T-helper 17 cell (primary cell): ENCODE results near the gene DDX51. TPM values are rescaled to one million over a fixed set of nuclear protein-coding genes. Genes with fewer than 3 reads are reported as not detected.
A peak's percentile ranks its signal among the peaks of the same experiment; 100 is the strongest.

Experiments used
- ATAC-seq: fragments of 150-1000 bp; cut with Tn5 transposase; 2 replicates; pipeline ENCODE4 v1.10.0; 2021; ENCODE audit warnings: mild to moderate bottlenecking, moderate library complexity
- DNase-seq, 3 donors: peaks; one replicate each; pipeline versions ENCODE4 v3.0.0 to v3.0.0-alpha.2; 2020 to 2021
- H3K9me3 ChIP-seq: one replicate; pipeline ENCODE4 v1.7.0; 2013; ENCODE audit warnings: low read length, mild to moderate bottlenecking; ENCODE audit not compliant: control insufficient read depth, poor library complexity, severe bottlenecking
- H3K27ac Mint-ChIP-seq: one replicate; pipeline ENCODE4 v1.8.0; 2022; ENCODE audit warnings: mild to moderate bottlenecking, moderate library complexity, mixed read lengths
- H3K27me3 Mint-ChIP-seq: one replicate; pipeline ENCODE4 v1.8.0; 2022; ENCODE audit warnings: mixed read lengths
- H3K36me3 Mint-ChIP-seq: one replicate; pipeline ENCODE4 v1.8.0; 2022; ENCODE audit warnings: low read depth, mixed read lengths
- H3K4me1 Mint-ChIP-seq: one replicate; pipeline ENCODE4 v1.8.0; 2022; ENCODE audit warnings: mild to moderate bottlenecking, mixed read lengths
- H3K4me3 Mint-ChIP-seq: one replicate; pipeline ENCODE4 v1.8.0; 2022; ENCODE audit warnings: mild to moderate bottlenecking, moderate library complexity, mixed read lengths
- total RNA-seq, 4 donors: library from RNA in 2 of 4; stranded (reverse) in 2 of 4; gene quantifications; one replicate each; pipeline ENCODE4 v1.2.3 and lab custom pipeline; 2022 to 2026

Gene DDX51
- total RNA-seq, 2 donors from 2014 or later: 38.2 to 40.9 TPM

DNA sequence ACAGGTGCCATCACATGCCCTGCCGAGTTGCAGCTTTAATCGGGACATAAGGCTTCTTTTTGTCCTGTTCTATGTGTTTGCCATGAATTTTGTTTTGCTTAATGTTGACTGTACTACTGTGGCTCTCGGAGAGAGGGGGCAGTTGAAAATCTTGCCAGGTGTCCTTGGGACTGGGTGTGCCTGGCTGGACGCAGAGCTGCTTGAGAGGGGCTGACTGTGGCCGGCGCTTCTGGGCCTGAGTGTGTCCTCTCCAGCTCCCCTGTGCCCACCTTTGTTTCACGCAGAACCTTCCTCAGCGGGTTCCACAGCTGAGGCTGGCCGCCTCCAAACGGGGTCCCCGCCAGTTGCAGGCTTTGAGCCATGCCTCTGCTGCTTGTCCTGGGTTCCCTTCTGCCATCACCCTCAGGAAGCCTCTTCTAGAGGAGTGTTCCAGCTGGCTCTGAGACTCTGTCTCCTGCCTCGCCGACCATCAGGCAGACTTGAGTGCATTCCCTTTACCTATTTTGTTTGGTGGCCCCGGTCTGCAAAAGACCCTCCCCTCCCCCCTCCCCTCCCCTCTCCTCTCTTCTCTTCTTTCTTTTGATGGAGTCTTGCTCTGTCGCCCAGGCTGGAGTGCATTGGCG, 49.7 kb downstream of the DDX51 start:
- H3K27me3 Mint-ChIP-seq: no peaks in the 10 kb centered on the region
- peaks cover 8% of the 10 kb centered on the region for H3K4me1 Mint-ChIP-seq
- H3K9me3 ChIP-seq: no peaks in the 10 kb centered on the region
- peak overlapping the region; percentile 2 for H3K27ac Mint-ChIP-seq
- DNase-seq: no peak
- peaks cover 3% of the 10 kb centered on the region for H3K36me3 Mint-ChIP-seq
- ATAC-seq: no peak
- no peak overlapping the region for H3K4me3 Mint-ChIP-seq

DNA sequence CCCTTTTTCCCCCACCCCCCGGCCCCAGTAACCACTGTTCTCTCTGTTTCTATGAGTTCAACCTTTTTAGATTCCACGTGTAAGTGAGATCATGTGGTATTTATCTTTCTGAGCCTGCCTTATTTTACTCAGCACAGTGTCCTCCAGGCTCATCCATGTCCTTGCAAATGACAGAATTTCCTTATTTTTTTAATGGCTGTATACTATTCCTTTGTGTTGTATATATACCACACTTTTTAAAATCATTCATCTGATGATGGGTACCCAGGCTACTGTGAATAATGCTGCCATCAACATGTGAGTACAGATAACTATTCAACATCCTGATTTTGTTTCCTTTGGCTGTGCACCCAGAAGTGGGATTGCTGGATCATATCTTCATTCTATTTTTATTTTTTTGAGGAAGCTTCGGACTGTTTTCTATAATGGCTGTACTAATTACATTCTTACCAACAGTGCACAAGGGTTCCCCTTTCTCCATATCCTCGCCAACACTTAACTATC, 54.7 kb downstream of the DDX51 start:
- no peak for DNase-seq
- H3K4me1 Mint-ChIP-seq: peaks cover 20% of the 10 kb centered on the region
- no peak for ATAC-seq
- no peak overlapping the region for H3K27ac Mint-ChIP-seq
- no peaks in the 10 kb centered on the region for H3K9me3 ChIP-seq
- no peaks in the 10 kb centered on the region for H3K36me3 Mint-ChIP-seq
- no peak overlapping the region for H3K4me3 Mint-ChIP-seq
- H3K27me3 Mint-ChIP-seq: no peaks in the 10 kb centered on the region

Other genes starting within 250 kb of the DDX51 start
- 10 to 100 TPM; 91.9 to 97.2 TPM for gene ULK1, start 249.7 kb downstream of the DDX51 start, total RNA-seq
- 10 to 100 TPM; 23.6 TPM for gene PUS1, start 215.0 kb downstream of the DDX51 start, total RNA-seq
- 10 to 100 TPM; 67.4 to 79.0 TPM for gene EP400, start 194.4 kb downstream of the DDX51 start, total RNA-seq
- gene NOC4L, start 138 bp upstream of the DDX51 start, total RNA-seq: 10 to 100 TPM; 20.7 to 21.6 TPM
- gene GALNT9, start 185.3 kb upstream of the DDX51 start, total RNA-seq: not detected